ENCODE measurements around the gene FHL5.

- TF ChIP-seq EZH2 (IDR thresholded peaks at IDR 0.05; ENCODE audit: borderline replicate concordance, insufficient read depth, low read length, poor library complexity, severe bottlenecking) (no peak), POLR2AphosphoS5 (IDR thresholded peaks at IDR 0.05) (no peak), RAD21 (conservative IDR thresholded peaks at IDR 0.05) (no peak), SMC3 (conservative IDR thresholded peaks at IDR 0.05; ENCODE audit: poor library complexity) (no peak), TAF1 (IDR thresholded peaks at IDR 0.05; ENCODE audit: low read depth) (no peak), EP300 (conservative IDR thresholded peaks at IDR 0.05; ENCODE audit: poor library complexity, severe bottlenecking) (no peak), MXI1 (conservative IDR thresholded peaks at IDR 0.05; ENCODE audit: poor library complexity, severe bottlenecking) (no peak), REST (IDR thresholded peaks at IDR 0.05; ENCODE audit: borderline replicate concordance) (no peak)
- TF ChIP-seq, protein P1, sequence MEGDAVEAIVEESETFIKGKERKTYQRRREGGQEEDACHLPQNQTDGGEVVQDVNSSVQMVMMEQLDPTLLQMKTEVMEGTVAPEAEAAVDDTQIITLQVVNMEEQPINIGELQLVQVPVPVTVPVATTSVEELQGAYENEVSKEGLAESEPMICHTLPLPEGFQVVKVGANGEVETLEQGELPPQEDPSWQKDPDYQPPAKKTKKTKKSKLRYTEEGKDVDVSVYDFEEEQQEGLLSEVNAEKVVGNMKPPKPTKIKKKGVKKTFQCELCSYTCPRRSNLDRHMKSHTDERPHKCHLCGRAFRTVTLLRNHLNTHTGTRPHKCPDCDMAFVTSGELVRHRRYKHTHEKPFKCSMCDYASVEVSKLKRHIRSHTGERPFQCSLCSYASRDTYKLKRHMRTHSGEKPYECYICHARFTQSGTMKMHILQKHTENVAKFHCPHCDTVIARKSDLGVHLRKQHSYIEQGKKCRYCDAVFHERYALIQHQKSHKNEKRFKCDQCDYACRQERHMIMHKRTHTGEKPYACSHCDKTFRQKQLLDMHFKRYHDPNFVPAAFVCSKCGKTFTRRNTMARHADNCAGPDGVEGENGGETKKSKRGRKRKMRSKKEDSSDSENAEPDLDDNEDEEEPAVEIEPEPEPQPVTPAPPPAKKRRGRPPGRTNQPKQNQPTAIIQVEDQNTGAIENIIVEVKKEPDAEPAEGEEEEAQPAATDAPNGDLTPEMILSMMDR (IDR thresholded peaks at IDR 0.05; ENCODE audit: poor library complexity, severe bottlenecking) = no peak
Observed at GRCh38 chr6:96576221-96576620, 13.3 kb downstream of the FHL5 start.

Data from neural cell (in vitro differentiated cells).